Right lung (tissue), 5 donors: Measurements from ENCODE around the gene ANO4. TPM values are rescaled to one million over a fixed set of nuclear protein-coding genes. Genes with fewer than 3 reads are reported as not detected.
"Not testable (repeated sequence)": the region's sequence is repeated elsewhere in the genome, so short reads cannot be mapped to it uniquely, and the experiment has no call there.

Experiments
- DNase-seq, 2 donors: peaks; one replicate each; pipeline ENCODE4 v3.0.0-alpha.2; 2013
- polyA plus RNA-seq, 5 donors: library from polyadenylated mRNA; unstranded; fragments of 120-200 nt; gene quantifications; one replicate each; pipeline versions ENCODE4 v1.2.1 to v1.2.3, GENCODE V29; 2013; ENCODE audit warnings: inconsistent platforms in 1 of 5, low replicate concordance in 1 of 5; ENCODE audit not compliant: insufficient read length in 5 of 5, insufficient read depth in 1 of 5

ANO4 gene
- polyA plus RNA-seq, 5 donors: 3.6 to 7.0 (median 5.7) TPM

DNA sequence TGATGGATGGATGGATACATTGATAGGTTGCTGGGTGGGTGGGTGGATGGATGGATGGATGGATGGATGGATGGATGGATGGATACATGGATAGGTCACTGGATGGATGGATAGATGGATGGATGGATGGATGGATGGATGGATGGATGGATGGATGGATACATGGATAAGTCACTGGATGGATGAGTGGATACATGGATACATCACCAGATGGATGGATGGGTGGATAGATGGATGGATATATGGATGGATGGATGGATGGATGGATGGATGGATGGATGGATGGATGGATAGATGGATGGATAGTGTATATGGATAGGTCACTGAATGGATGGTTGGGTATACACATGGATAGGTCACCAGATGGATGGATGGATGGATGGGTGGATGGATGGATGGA lies 194.9 kb downstream of the ANO4 start:
- not testable (repeated sequence) for DNase-seq

DNA sequence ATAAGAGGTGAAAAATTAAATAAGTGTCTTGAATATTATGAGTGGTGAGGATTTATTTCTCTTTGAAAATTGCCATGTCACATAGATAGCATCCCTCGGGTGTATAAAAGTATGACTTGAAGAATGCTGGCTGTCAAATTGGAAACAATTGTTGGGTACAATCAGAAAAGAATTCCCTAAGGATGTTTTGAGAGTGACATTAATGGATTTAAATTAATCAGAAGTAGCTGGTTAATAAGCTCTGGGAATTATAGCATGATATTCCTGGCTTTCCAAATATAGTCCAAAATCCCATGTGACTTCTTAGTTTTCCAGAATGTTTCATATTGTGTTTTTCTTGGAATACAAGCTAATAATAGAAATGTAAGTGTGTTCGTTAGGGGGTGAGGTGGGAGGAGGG lies 196.5 kb downstream of the ANO4 start:
- DNase-seq: no peak

DNA sequence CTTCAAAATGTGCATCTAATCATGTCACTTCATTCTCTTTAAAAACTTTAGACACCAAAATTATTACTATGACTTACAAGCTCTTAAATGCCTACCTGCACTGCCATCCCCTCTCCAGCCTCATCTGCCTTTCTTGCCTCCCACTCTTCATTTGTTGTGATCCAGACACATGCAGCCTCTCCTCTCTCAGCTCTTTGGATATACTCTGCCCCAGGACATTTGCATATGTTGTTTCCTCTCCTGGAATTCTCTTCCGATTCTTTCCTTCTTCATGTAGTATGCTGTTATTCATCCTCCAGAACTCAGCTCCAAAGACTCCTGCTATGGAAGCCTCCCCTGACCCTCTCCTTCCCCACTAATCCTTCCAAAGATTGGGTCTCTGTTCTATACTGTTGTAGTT lies 197.6 kb downstream of the ANO4 start:
- DNase-seq: no peak

DNA sequence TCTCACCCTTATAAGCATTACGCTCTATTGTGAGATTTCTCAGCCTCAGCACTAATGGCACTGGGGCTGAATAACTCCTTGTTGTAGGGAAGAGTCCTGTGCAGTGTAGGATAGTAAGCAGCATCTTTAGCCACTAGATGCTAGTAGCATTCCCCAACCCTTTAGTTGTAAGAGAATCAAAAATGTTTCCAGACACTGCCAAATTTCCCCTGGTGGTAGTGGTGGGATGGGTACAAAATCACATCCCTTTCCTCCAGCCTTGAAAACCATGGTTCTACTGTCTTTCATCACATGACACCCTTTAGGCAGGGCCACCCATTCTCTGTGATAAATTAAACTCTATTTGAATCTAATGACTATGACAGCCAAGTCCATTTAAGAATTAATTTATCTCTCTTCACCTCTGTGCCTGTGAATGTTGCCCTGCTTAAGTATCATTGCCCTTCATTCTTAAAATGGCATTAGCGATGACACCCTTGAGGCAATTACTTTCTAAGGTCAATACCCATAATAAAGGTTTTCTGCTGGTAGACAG lies 199.4 kb downstream of the ANO4 start:
- DNase-seq: no peak

DNA sequence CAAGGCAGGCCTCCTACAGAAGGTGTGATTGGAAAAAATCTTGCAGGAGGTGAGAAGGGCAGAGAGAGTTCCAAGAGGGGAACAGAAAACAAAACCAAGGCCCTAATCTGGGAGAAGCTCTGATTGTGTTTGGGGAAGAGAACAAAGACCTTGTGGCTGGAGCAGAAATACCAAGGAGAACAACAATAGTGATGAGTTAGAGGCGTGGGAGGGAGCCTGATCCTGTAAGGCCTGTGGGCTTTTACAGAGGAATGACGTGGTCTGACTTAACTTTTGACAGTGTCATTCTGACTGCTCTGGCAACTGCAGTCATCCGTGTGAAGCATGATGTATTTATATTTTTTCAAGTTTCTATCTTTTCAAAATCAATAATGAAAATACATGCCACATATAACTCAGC lies 200.6 kb downstream of the ANO4 start:
- DNase-seq: no peak

DNA sequence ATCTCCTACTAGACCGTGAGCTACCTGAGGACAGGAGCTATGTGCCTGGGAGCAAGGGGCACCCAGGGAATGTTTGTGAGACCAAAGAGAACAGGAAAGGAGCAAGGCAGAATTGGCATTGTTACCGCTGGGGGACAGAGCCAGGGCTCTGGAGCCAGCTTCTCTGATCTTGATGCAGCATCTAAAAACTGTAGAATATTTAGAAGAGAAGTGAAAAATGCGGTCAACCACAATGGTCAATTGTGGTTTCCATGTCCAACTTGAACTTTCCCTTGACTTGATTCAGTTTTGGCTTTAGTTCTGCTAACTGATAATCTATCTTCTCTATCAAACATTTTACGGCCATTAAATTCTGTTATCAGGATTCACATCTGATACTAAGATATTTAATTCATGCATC lies 201.2 kb downstream of the ANO4 start:
- DNase-seq: no peak

DNA sequence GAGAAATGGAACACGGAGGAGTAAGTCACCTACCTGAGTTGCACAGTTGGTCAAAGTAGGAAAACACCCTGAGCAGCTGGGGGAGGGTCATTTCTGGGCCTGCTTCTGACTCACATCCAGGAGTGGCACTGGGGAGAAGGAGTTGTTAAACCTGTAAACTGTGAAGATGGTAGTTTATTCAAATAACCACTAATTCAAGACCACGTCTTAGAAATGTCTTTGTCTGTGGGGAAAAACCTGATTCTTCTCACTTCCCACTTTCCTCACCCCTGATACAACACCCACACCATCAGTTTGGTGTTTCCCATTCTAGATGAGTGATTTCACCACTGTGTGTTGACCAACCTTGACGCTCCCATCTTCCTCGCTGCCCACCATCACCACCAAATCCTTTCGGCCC lies 207.1 kb downstream of the ANO4 start:
- no peak for DNase-seq

DNA sequence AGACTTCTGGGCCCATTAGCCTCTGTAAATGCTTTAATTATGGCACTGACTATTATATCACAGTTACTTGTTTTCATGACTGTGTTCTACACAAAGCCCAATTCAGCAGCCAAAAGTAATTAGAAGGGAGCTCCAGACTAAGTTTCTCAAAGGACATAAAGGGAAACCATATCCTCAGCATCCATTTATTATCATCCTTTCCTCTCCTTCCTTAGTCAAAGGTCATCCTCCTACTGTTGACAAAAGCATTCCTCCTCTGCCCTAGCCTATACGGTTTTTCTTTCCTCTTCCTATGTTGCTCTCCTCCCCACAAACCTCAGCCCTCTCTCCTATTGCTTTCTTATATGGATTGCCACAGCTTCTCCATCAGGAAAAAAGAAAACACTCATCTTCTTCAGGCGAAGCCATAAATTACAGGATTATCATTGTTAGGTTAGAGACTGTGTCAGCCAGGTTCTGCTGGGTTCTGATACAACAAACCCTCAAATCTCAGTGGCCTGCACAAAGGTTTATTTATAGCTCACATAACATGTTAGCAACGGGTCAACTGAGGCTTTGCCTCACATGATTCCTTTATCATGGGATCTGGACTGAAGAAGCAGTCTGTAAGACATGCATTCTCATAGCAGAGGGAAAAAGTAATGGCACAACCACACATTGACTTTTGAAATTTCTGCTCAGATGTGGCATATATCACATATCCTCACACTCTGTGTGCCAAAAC lies 208.3 kb downstream of the ANO4 start:
- no peak for DNase-seq

DNA sequence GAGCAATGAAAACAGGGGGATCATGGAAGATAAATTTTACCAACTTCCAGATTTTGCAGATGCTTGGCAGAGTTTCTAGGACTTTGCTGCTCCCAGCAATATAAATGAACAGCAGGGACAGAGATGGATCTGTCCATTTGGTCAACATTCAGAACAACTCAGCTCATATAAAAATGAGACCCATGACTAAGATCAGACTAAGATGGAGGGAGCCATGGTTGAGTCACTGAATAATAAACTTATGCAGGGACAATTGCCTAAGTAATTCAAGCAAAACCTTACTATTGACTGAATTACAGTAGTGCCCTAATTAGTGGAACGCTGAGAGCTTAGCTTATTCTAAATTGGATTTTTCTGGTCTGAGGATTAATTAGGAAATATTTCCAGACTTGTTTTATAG lies 210.3 kb downstream of the ANO4 start:
- no peak for DNase-seq

DNA sequence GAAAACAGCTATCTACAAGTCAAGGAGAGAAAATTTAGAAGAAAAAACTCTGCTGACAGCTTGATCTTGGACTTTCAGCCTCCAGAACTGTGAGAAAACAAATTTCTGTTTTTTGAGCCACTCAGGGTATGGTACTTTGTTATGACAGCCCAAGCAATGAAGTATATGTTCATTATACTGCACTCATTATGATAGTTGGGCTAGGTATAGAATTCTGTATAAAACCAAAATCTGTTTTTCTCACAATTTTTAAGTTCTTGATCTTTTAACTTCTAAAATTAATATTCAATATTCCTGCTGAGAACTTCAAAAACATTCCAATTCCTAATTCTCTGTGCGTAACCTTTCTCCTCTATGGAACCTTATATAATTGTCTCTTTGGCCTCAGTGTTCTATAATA lies 214.7 kb downstream of the ANO4 start:
- DNase-seq: no peak

DNA sequence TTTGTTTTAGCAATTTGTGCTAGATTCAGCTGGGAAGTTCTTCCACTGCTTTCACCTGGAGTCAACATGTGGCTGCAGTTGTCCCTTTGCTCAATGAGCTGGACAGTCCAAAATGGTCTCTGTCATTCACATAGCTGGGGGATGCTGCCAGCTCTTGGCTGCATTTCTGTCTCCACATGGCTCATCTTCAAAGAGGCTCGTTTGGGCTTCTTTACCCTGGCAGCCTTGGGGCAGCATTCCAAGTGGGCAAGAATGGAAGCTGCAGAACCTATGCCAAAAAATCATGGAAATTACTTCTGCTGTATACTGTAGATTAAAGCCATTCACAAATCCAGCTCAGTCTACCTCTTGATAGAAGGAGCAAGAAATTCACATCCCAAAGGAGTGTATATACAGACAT lies 216.3 kb downstream of the ANO4 start:
- DNase-seq: no peak

DNA sequence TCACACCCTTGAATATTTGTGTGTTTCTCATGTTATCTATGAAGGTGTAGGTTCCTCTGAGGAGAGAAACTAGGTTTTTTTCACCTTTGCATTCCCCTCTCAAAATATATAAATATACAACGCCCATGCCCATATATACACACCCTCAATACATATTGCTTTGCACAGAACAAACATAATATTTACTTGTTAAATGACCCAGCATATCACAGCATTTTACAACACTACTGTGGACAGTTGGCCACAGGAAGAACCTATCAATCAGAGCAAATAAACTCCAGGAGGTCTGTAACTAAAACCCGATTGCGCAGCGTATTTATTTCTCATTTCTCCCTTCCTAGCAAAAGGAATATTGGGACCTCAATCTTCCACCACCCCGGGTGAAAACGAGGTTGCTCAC lies 219.4 kb downstream of the ANO4 start:
- DNase-seq: no peak

DNA sequence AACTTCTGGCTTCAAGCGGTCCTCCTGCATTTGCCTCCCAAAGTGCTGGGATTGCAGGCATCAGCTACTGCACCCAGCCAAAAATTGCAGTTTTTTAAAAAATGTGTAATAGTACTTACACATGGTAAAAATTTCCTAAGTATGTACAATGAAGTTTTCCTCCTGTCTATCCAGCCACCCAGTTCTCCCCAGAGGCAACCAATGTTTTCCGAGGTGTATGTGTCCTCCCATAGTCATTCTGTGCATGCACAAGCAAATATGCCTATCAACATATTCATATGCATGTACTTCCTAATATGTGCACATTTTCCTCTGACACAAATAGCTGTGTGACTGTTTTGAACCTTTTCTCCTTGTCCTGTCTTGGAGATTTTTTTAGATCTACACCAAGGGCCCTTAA lies 220.5 kb downstream of the ANO4 start:
- no peak for DNase-seq

DNA sequence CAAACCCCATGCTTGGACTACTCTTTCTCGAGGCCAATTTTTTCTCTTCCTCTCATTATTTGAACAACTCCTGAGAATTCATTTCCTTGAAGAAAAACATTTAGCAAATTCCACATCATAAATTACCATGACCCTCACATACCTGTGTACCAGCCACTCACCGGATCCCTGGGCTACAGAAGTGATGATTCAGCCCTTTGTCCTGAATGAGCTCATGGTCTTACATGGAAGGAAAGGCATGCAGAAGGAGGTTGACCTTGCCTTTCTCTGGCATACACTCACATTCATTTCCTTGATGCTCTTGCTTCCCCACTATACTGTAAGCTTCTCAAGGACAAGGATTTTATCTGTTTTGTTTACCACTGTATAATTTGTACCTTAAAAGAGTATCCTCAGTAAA lies 224.0 kb downstream of the ANO4 start:
- DNase-seq: no peak

DNA sequence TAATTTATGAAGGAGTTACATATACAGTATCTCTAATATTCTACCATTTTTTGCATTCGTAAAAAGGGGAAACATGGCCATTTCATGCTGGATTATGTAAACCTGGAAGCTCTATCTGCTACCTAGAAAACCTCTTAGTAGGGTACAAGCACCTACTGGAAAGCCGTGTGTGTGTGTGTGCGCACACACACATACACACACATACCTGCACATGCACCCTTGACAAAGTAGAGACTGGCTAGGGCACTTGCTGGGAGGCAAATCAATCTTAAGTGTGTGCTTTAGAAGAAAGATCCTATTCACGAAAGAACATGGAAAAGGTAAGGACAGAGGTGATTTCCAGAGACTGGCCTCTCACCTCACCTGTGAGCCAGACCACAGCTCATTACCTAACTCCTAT lies 224.6 kb downstream of the ANO4 start:
- DNase-seq: no peak

DNA sequence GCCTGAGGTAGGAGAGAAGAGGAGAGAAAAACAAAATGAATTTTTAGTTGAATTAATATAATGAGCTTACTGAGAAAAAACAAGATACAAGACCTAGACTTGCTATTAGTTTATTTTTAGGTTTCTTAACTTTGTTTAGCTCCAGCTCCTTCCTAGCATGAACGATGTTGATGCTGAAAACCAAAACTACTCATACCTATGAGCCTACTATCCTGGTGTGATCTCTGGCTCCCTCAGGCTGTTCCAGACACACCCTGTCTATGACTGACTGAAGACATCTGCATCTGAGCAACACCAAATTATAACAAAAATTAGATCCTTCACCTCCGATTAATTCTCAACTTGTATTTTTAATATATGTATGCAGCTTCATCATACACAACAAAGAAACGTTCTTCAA lies 225.1 kb downstream of the ANO4 start:
- DNase-seq: no peak

DNA sequence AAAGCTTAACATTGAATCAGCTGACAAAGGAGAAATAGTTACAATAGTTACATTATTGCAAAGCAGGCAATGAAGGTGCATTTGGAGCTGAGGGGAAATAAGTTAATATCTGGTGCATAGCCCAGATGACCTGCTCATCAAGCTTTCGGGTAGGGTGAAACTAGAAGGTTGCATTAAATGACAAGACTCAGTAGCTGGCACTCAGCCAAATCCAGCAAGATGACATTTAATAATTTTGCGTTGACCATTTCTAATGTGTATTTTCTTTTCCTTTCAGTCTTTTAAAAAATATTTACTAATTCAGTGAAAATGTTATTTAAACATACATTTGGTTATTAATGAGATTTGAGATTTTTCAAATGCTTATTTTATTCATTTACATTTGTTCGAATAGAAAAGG lies 226.9 kb downstream of the ANO4 start:
- DNase-seq: no peak

DNA sequence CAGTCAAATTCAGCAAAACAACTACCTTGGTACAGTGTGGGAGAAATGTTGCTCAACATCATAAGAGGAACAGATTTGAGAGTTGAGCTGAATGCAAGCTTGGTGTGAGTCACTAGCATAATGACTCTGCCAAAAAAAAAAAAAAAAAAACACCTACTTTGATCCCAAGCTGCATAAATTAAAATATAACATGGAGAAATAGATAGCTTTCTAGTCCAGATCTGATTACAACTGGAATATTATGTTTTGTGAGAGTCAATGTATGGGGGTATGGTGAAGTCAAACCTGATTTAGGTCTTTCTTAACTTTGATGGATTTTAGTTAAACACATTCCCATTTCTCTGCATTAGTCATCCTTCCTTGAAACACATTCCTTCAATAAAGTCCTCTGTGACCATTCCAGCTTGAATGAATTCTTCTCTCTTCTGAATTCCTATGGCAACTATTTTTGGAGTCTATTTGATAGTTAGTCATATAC lies 227.4 kb downstream of the ANO4 start:
- DNase-seq: no peak

DNA sequence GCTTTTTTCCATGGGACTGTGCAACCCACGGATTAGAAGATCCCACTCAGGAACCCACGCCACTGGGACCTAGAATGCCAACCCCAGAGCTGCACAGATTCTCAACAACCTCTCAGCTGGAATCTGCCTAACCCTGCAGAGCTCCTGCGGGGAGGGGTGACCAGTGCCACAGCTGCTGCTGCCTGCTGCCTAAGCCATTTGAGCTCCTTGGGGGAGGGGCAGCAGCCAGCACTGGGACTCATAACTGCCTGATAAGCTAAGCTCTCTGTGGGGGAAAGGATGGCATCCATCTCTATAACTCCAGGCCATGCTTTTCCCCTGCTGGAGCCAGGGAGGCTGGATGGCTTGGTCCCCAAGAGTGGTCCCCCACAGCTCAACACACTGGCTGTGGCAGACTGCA lies 232.6 kb downstream of the ANO4 start:
- no peak for DNase-seq

DNA sequence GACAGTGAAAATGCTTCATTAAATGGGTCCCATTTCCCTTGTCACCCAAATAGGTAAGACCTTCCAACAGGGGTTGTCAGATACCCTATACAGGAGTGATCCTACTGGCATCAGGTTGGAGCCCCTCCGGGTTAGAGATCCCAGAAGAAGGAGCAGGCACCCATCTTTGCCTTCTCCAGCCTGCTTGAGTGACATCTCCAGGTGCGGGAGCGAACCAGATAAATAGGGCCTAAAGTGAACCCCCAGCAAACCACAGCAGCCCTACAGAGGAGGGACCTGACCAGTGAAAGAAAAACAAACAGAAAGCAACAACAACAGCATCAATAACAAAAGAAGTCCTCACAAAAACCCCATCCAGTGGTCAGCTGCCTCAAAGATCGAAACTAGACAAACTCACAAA lies 233.2 kb downstream of the ANO4 start:
- no peak for DNase-seq

DNA sequence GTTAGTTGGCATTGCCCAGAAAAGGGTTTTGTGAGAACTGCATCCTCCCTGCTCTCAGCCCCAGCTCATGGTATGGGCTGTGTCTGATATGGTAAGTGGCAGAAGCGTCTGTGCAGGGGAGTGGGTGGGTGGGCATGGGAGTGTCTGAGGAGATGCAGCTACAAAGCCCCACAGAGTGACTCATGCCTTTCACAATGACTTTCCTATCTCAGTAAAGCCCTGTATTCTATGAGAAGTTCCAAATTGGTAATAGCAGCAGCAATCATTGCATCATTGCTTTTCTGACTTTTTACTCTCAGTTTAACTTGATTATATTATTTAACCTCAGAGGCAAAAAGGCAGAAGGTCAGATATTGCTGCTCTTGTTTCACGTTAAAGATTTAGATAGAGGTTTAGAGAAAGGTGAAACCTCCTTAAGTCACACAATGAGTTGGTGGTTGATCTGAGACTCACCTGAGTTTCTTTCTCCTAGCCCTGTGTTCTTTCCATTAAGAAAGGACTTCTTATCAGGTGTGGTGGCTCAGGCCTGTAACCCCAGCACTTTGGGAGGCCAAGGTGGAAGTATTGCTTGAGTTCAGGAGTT lies 243.8 kb downstream of the ANO4 start:
- no peak for DNase-seq

DNA sequence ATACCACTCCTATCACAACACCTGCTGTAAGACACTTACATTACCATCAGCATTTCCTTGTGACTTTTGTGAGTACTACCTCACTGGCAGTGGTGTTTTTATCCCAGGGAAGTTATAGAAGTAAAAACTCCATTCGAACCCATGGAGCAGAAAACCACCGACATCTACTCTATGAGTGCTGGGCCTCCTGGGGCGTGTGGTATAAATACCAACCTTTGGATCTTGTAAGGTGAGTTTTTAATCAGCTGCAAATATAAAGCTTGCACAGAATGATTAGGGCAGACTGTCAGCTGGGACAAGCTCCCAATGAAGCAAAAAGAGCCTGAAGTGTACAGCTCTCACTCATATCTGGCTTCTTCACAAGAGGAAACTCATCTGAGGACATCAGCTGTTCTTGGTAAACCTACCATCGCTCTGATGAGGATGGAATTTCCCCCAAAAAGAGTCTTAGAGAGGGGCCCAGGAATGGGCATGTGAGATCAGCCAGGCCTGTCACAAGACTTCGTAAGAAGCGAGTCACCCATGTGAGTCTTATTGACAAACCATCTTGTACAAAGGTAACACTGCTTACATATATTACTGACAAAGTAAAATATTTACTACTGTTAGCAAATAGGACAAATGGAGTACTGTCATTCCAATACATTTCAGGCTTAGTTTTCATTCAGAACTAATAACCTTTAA lies 245.4 kb downstream of the ANO4 start:
- DNase-seq: no peak

DNA sequence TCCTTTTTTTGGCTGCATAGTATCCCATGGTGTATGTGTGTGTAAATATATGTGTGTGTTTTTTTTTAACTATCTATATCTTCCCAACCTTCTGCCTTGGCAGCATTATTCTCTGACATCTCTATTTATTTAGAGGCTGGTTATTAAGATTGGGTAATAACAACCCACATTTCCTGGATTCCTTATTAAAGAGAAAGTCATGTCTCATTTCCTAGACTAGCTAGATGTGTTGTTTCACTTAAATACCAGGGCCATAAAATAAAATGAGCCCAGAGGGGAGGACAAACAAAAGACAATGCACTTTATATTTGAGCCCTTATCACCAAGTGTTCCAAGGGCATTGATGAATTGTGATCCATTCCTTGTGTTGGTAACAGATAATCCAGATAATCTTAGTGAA lies 246.4 kb downstream of the ANO4 start:
- no peak for DNase-seq
